Sigmoid colon (tissue), 7 donors: ENCODE results near the gene TBC1D22A. TPM values are rescaled to one million over a fixed set of nuclear protein-coding genes. Genes with fewer than 3 reads are reported as not detected.

Experiments used
- DNase-seq: peaks from one replicate; pipeline ENCODE4 v3.0.0-alpha.2; 2019
- H3K27ac ChIP-seq, 4 donors: fragments of 200-600 bp; sonication (generic); one replicate each; pipeline ENCODE4 v1.5.1; 2016 to 2019; ENCODE audit warnings: mild to moderate bottlenecking in 1 of 4
- H3K27me3 ChIP-seq, 3 donors: fragments of 200-600 bp; sonication (generic); one replicate each; pipeline ENCODE4 v1.5.1; 2019; ENCODE audit warnings: mild to moderate bottlenecking in 1 of 3
- H3K36me3 ChIP-seq, 4 donors: fragments of 200-600 bp; sonication (generic); one replicate each; pipeline ENCODE4 v1.5.1; 2016 to 2019
- H3K4me1 ChIP-seq, 4 donors: fragments of 200-600 bp; sonication (generic); one replicate each; pipeline ENCODE4 v1.5.1; 2017 to 2019
- H3K4me3 ChIP-seq, 4 donors: fragments of 200-600 bp; sonication (generic); one replicate each; pipeline ENCODE4 v1.5.1; 2017 to 2019; ENCODE audit warnings: mild to moderate bottlenecking in 2 of 4, moderate library complexity in 1 of 4
- H3K9me3 ChIP-seq, 4 donors: fragments of 200-600 bp in 3 of 4; sonication (generic) in 3 of 4; one replicate each; pipeline versions ENCODE4 v1.5.1 to v1.6.1; 2013 to 2019
- EP300 ChIP-seq, 4 donors: sonication (generic); formaldehyde crosslinking; IDR thresholded peaks; one replicate each; pipeline ENCODE4 v1.6.1; 2017; ENCODE audit warnings: antibody characterized with exemption in 4 of 4
- POLR2A ChIP-seq, 2 donors: fragments of 450-650 bp; IDR thresholded peaks; one replicate each; pipeline ENCODE4 v1.6.1; 2016; ENCODE audit warnings: antibody characterized with exemption in 2 of 2, mild to moderate bottlenecking in 2 of 2, moderate library complexity in 2 of 2
- POLR2AphosphoS5 ChIP-seq, 4 donors: sonication (generic); formaldehyde crosslinking; IDR thresholded peaks; one replicate each; pipeline ENCODE4 v1.6.1; 2017; ENCODE audit warnings: antibody characterized with exemption in 4 of 4
- WGBS, 2 donors: extraction: QIAGEN DNeasy Blood & Tissue Kit; methylation state at CpG; one replicate each; pipeline ENCODE4 v1.1.7; 2013; 5-methylcytosine and 5-hydroxymethylcytosine counted together
- intact Hi-C: fragments of 100-400 bp; cut with DNase I; formaldehyde crosslinking; loops from one replicate; pipeline ENCODE4 v1.15.1; 2023
- polyA plus RNA-seq, 3 donors: library from polyadenylated mRNA; stranded (reverse); fragments of 200-250 nt; gene quantifications; one replicate each; pipeline ENCODE4 v1.2.3, GENCODE V29; 2013
- total RNA-seq, 4 donors: library from RNA; depleted of rRNA; stranded (reverse); fragments of >200 nt; gene quantifications; one replicate each; pipeline ENCODE4 v1.1.0, GENCODE V29; 2016
- TF ChIP-seq, protein P1 (sequence below), 4 experiments: fragments of 450-650 bp in 3 of 4; fragments of 200-600 bp in 1 of 4; IDR thresholded peaks; one replicate each; pipeline ENCODE4 v1.5.1; 2016 to 2019; ENCODE audit warnings: antibody characterized with exemption in 4 of 4, mild to moderate bottlenecking in 3 of 4, moderate library complexity in 2 of 4
- donor health status: healthy with polysubstance abuse.
- donor health status: Bipolar disorder and iron deficiency.
- donor health status: healthy.

Gene TBC1D22A
- total and polyA plus RNA-seq, 7 donors: 13.6 to 34.6 (median 14.3) TPM

DNA sequence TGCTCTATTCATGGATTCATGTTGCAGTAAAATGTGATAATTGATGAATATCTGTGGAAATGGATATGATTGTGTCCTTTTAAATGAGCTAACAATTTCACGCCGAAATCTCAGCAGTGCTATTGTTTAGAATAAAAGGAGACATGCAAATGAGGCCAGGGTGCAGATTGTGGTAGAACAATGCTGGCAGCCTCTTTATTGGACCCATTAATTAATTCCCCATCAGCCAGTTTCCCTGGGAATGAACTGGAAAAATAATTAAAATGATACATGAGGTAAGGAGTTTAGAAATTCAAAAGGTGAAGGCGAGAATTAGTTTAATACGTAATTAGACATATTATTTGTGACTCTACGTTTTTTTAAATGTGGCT, 306.2 kb downstream of the TBC1D22A start:
- H3K9me3 ChIP-seq: peaks cover 0 to 5% (median 0%) of the 10 kb centered on the region in 4 donors

DNA sequence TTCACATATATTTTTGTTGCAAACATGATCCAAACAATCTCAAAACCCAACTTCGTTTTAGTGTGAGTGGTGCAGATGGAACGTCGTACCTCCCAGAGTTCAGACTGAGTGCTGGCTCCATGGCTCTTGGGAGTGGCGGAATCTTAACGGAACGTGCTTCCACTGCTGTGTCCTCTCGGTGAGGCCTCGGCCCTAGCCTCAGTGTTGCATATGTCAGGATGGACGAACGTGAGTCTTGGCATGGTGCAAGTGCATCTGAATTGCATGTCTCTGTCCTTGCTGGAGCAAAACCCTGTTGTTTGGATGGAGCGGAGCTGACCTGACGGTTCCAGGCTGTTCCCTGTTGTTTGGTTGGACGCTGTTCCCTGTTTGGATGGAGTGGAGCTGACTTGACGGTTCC, 306.8 kb downstream of the TBC1D22A start:
- TF ChIP-seq EP300 (IDR thresholded peaks at IDR 0.05) (no peak), POLR2A (IDR thresholded peaks at IDR 0.05) (no peak), POLR2AphosphoS5 (IDR thresholded peaks at IDR 0.05) (no peak)
- TF ChIP-seq, protein P1, sequence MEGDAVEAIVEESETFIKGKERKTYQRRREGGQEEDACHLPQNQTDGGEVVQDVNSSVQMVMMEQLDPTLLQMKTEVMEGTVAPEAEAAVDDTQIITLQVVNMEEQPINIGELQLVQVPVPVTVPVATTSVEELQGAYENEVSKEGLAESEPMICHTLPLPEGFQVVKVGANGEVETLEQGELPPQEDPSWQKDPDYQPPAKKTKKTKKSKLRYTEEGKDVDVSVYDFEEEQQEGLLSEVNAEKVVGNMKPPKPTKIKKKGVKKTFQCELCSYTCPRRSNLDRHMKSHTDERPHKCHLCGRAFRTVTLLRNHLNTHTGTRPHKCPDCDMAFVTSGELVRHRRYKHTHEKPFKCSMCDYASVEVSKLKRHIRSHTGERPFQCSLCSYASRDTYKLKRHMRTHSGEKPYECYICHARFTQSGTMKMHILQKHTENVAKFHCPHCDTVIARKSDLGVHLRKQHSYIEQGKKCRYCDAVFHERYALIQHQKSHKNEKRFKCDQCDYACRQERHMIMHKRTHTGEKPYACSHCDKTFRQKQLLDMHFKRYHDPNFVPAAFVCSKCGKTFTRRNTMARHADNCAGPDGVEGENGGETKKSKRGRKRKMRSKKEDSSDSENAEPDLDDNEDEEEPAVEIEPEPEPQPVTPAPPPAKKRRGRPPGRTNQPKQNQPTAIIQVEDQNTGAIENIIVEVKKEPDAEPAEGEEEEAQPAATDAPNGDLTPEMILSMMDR (IDR thresholded peaks at IDR 0.05): no peak
- H3K4me1 ChIP-seq: no peaks in the 10 kb centered on the region
- WGBS, 2 donors: 94 to 95% methylated on average over 14 of the region's 14 CpGs
- H3K9me3 ChIP-seq: peaks cover 0 to 6% (median 0%) of the 10 kb centered on the region in 4 donors
- H3K27me3 ChIP-seq: no peaks in the 10 kb centered on the region
- intact Hi-C loops: no loop called here
- no peak for DNase-seq
- H3K4me3 ChIP-seq: no peak overlapping the region
- H3K27ac ChIP-seq: no peak overlapping the region
- H3K36me3 ChIP-seq: no peaks in the 10 kb centered on the region

More for the DNA sequence above, 306.2 kb downstream of the TBC1D22A start:
- no peak for DNase-seq
- intact Hi-C loops: no loop called here
- WGBS, 2 donors: 96 to 97% methylated on average over 5 of the region's 5 CpGs
- Histone ChIP-seq H3K27me3 (no peaks in the 10 kb centered on the region), H3K4me1 (no peaks in the 10 kb centered on the region), H3K27ac (no peak overlapping the region), H3K4me3 (no peak overlapping the region), H3K36me3 (no peaks in the 10 kb centered on the region)
- TF ChIP-seq EP300 (IDR thresholded peaks at IDR 0.05) (no peak), POLR2AphosphoS5 (IDR thresholded peaks at IDR 0.05) (no peak), POLR2A (IDR thresholded peaks at IDR 0.05) (no peak)
- TF ChIP-seq, protein P1 (IDR thresholded peaks at IDR 0.05): no peak

DNA sequence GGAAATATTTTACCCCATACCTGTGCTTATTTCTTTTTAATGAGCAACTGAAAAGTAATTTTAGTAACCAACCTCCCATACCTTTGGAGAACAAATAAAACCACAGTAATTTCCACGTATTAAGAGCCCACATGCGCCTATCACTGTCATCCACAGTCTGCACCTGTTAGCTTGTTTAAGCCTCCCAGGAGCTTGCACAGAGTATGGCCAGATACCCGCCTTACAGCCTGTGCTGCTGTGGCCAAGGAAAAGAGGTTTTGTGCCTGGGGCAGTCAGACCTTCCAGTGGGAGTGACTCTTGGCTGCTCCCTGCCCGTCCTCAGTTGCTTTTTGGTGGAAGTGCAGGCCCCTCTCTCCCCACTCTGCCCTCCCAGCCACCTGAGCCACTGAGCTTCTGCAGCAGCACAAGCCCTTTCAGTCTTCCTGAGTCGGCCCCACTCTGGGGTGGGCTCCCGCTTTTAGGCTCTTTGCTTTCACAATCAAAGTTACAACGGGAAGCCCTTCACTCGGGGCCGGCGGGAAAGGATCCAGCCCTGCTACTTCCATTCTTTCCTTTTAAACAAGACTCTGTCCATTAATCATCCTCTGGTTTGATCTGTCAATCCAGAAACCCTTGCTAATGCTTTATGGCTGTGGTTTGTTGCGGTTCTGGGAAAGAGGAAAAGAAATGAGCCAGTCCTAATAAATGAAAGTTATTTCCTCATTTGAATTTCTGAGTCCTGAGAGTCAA, 308.8 kb downstream of the TBC1D22A start:
- peaks cover 0 to 11% (median 4%) of the 10 kb centered on the region in 4 donors for H3K9me3 ChIP-seq
- H3K27me3 ChIP-seq: no peaks in the 10 kb centered on the region
- no peak for TF ChIP-seq POLR2AphosphoS5 (IDR thresholded peaks at IDR 0.05)
- TF ChIP-seq EP300 (IDR thresholded peaks at IDR 0.05): no peak
- no peak for TF ChIP-seq POLR2A (IDR thresholded peaks at IDR 0.05)
- intact Hi-C loops: no loop called here
- DNase-seq: no peak
- H3K36me3 ChIP-seq: no peaks in the 10 kb centered on the region
- 68 to 86% methylated on average over 11 of the region's 11 CpGs for WGBS, 2 donors
- no peaks in the 10 kb centered on the region for H3K4me1 ChIP-seq
- no peak overlapping the region for H3K4me3 ChIP-seq
- H3K27ac ChIP-seq: no peak overlapping the region

DNA sequence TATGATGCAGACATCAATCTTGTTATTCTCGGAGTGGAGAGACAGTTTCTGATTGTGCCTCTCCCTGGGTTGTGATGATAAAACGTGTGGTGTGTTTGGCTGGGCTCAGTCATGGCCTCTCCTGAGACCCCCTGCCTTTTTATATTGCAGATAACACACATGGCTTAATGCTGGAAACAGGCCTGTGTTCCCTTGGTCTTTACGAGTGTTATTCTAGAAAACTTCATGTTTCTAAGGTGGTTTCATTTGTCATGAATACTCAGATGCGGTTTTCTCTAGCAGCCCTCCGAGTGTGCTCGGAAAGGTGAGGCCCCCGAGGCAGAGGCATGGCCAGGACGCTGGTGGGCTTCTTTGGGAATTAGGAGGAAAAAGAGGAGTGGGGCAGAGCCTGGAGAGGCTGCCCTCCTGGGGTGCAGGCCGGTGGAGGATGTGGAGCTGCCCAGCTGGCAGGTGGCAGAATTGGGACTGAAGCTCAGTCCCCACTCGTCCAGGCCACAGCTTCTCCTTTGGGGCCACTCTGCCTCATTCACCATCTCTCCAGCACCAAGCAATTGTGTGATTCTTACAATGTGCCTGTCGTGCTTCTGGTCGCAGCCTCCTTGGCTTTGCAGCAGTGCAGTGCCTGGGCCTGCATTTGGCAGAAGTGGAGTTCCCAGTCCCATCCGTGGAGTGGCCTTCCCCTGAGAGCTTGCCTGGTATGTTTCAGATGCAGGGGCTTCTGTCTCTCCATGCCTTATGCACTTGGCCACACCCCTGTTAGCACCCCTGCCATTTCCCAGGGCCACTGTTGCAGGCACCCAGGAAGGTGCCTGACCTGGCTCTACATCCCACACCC, 309.6 kb downstream of the TBC1D22A start:
- Histone ChIP-seq H3K27me3 (no peaks in the 10 kb centered on the region), H3K27ac (no peak overlapping the region), H3K4me3 (no peak overlapping the region), H3K36me3 (no peaks in the 10 kb centered on the region), H3K4me1 (no peaks in the 10 kb centered on the region), H3K9me3 (peaks cover 0 to 11% (median 4%) of the 10 kb centered on the region in 4 donors)
- TF ChIP-seq EP300 (IDR thresholded peaks at IDR 0.05): no peak
- DNase-seq: no peak
- intact Hi-C loops: no loop called here
- 81 to 94% methylated on average over 13 of the region's 13 CpGs for WGBS, 2 donors

DNA sequence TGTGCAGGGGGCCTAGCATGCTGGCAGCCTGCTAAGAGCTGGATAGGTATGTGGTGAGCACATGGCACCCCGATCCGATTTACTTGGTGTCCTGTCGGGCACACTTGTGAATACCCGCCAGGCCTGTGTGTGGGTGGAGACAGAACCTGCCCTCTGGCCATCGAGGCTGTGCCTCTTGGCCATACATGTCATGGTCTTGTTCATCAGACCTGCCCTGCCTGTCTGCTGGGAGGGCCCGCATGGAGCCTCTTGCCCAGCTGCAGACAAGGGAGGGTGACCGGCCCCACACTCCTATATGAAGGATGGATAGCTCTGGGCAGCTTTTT, 310.2 kb downstream of the TBC1D22A start:
- WGBS, 2 donors: 95 to 98% methylated on average over 7 of the region's 7 CpGs
- Histone ChIP-seq H3K4me3 (no peak overlapping the region), H3K4me1 (no peaks in the 10 kb centered on the region), H3K27me3 (no peaks in the 10 kb centered on the region), H3K27ac (no peak overlapping the region), H3K9me3 (peaks cover 0 to 11% (median 4%) of the 10 kb centered on the region in 4 donors), H3K36me3 (no peaks in the 10 kb centered on the region)
- TF ChIP-seq EP300 (IDR thresholded peaks at IDR 0.05) (no peak), POLR2A (IDR thresholded peaks at IDR 0.05) (no peak), POLR2AphosphoS5 (IDR thresholded peaks at IDR 0.05) (no peak)
- TF ChIP-seq, protein P1 (IDR thresholded peaks at IDR 0.05): no peak
- DNase-seq: no peak
- intact Hi-C loops: no loop called here
